ENCODE measurements around the gene OR6N2. TPM values are rescaled to one million over a fixed set of nuclear protein-coding genes. Genes with fewer than 3 reads are reported as not detected.
A peak's percentile ranks its signal among the peaks of the same experiment; 100 is the strongest.

Gene OR6N2
- total and polyA plus RNA-seq, 9 of the 15 experiments (the other 6 are each of a cell fraction or from before 2014, with no cell fraction given), result not detected

- TF ChIP-seq SRF (CRISPR knock-in tag; IDR thresholded peaks at IDR 0.05), result no peak
- TF ChIP-seq ESRRB (CRISPR knock-in tag; IDR thresholded peaks at IDR 0.05; ENCODE audit: borderline replicate concordance), result no peak
- TF ChIP-seq ELK1 (CRISPR knock-in tag; IDR thresholded peaks at IDR 0.05), result no peak
- no peak for TF ChIP-seq USF2 (CRISPR knock-in tag; IDR thresholded peaks at IDR 0.05)
- no peak for TF ChIP-seq SNAPC5 (CRISPR knock-in tag; IDR thresholded peaks at IDR 0.05)
- TF ChIP-seq XRCC4 (IDR thresholded peaks at IDR 0.05; ENCODE audit: extremely low read depth, insufficient read depth, insufficient read length), result no peak
- TF ChIP-seq PREB (CRISPR knock-in tag; IDR thresholded peaks at IDR 0.05), result no peak
- TF ChIP-seq ELF2 (CRISPR knock-in tag; IDR thresholded peaks at IDR 0.05), result no peak
- TF ChIP-seq POLR2G (IDR thresholded peaks at IDR 0.05; ENCODE audit: low read depth, low read length), result no peak
- TF ChIP-seq E2F5 (CRISPR knock-in tag; IDR thresholded peaks at IDR 0.05), result no peak
- TF ChIP-seq ZNF511 (CRISPR knock-in tag; IDR thresholded peaks at IDR 0.05), result no peak
- TF ChIP-seq RBM22 (IDR thresholded peaks at IDR 0.05; ENCODE audit: low read depth, low read length, poor library complexity, severe bottlenecking), result no peak
- no peak for TF ChIP-seq ZNF224 (CRISPR knock-in tag; IDR thresholded peaks at IDR 0.05)
- 0 out of 2 replicates have a peak, but pooled peaks have one; percentile 22 for TF ChIP-seq CREB3L1 (IDR thresholded peaks at IDR 0.05; ENCODE audit: borderline replicate concordance, low read depth)
- no peak for TF ChIP-seq ZNF764 (CRISPR knock-in tag; IDR thresholded peaks at IDR 0.05; ENCODE audit: low read depth)
- TF ChIP-seq NR2F6 (CRISPR knock-in tag; IDR thresholded peaks at IDR 0.05), result no peak
- no peak for TF ChIP-seq THAP12 (CRISPR knock-in tag; IDR thresholded peaks at IDR 0.05)
Measured at GRCh38 chr1:158799689-158800088, 18.7 kb upstream of the OR6N2 start (continued).

Data from K562 (cell line).